ENCODE measurements around the gene PHOSPHO1. TPM values are rescaled to one million over a fixed set of nuclear protein-coding genes. Genes with fewer than 3 reads are reported as not detected.

The PHOSPHO1 gene
- total RNA-seq, 1 donor from 2014 or later, result not detected

DNA sequence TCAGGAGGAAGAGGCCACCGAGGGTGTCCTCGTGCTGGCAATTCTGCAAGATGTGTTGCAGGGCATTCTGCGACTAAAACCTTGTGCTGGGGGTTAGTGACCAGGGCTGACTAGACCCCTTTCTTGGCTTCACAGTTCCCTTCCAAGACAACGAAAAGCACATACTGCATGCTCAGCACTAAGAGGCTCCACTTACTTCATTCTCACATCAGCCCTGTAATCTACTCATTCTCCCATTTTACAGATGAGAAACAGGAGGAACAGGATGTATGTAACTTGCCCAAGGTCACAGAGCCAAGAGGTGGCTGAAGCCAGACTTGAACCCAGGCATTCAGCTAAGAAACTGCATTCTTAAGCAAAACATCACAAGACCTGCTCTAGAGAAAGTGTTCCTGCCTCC is 5.3 kb upstream of the PHOSPHO1 start:
- no peak overlapping the region for H3K27ac Mint-ChIP-seq
- no peak for DNase-seq
- H3K4me1 Mint-ChIP-seq, result peaks cover 5% of the 10 kb centered on the region
- TF ChIP-seq CTCF (IDR thresholded peaks at IDR 0.05), result no peak
- H3K27me3 Mint-ChIP-seq, result peaks cover 4% of the 10 kb centered on the region
- intact Hi-C loops (cut with micrococcal nuclease), result no loop called here
- no peaks in the 10 kb centered on the region for H3K36me3 Mint-ChIP-seq (ENCODE audit: low read depth)
- H3K4me3 Mint-ChIP-seq, result no peak overlapping the region
- ATAC-seq (ENCODE audit: low read depth), result no peak
- ChIA-PET CTCF (no interaction called here), POLR2A (no interaction called here)
- no peaks in the 10 kb centered on the region for H3K9me3 Mint-ChIP-seq

DNA sequence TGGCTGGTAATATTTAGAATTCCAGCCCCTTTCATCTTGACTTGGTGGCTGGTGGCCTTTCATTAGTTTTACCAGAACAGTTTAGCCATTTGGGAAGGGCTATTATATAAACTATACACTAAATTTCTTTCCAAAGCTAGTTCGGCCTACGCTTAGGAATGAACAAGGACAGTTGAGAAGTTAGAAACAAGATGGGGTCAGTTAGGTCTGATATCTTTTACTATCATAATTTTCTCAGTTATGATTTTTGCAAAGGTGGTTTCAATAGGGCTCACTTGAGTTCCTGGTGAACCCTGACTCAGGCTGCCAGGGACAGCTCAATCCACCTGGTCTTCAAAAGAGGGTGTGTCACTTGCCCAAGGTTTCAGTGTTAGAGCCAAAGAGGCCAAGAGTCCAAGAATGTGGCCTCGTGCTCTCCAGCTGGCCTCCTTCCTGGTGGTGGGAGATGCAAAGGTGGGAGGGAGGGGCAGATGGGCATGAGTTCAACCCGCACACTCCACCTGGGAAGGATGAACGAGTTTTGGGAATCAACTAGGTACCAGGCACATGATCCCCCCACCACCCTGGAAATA is 4.0 kb upstream of the PHOSPHO1 start:
- ChIA-PET POLR2A (no interaction called here), CTCF (no interaction called here)
- Mint-ChIP-seq H3K27ac (no peak overlapping the region), H3K36me3 (ENCODE audit: low read depth) (no peaks in the 10 kb centered on the region), H3K4me1 (peaks cover 7% of the 10 kb centered on the region), H3K9me3 (no peaks in the 10 kb centered on the region), H3K4me3 (no peak overlapping the region), H3K27me3 (peaks cover 3% of the 10 kb centered on the region)
- intact Hi-C loops (cut with micrococcal nuclease), result loop anchor here (5.0 kb wide), 1 partner anchor 158 kb away; no protein-coding TSS in a partner anchor
- ATAC-seq (ENCODE audit: low read depth) (no peak), DNase-seq (no peak)
- no peak for TF ChIP-seq CTCF (IDR thresholded peaks at IDR 0.05)

- CTCF ChIA-PET, result interaction anchor here (1.3 to 1.7 kb wide), 2 partner anchors 48 to 52 kb away, joined by 3 to 10 read pairs; no protein-coding TSS in a partner anchor
- H3K9me3 Mint-ChIP-seq, result no peaks in the 10 kb centered on the region
- H3K4me1 Mint-ChIP-seq, result peaks cover 17% of the 10 kb centered on the region
- ATAC-seq (ENCODE audit: low read depth), result no peak
- POLR2A ChIA-PET, result interaction anchor here (0.6 to 8.7 kb wide), 3 partner anchors 16 to 182 kb away, joined by 3 to 91 read pairs (median 9); no protein-coding TSS in a partner anchor
- peak overlapping the region; percentile 80 for H3K4me3 Mint-ChIP-seq
- DNase-seq, result no peak
- no peak for TF ChIP-seq CTCF (IDR thresholded peaks at IDR 0.05)
- intact Hi-C loops (cut with micrococcal nuclease), result loop anchor here (2.0 to 5.0 kb wide), 2 partner anchors 29 to 161 kb away; no protein-coding TSS in a partner anchor
- H3K27ac Mint-ChIP-seq, result no peak overlapping the region
- no peaks in the 10 kb centered on the region for H3K36me3 Mint-ChIP-seq (ENCODE audit: low read depth)
- peaks cover 7% of the 10 kb centered on the region for H3K27me3 Mint-ChIP-seq
These were observed 942 bp upstream of the PHOSPHO1 start for GRCh38 chr17:49231563-49231894.

- POLR2A ChIA-PET, result interaction anchor here (0.5 to 8.7 kb wide), 5 partner anchors 12 to 130 kb away, joined by 3 to 91 read pairs (median 6); no protein-coding TSS in a partner anchor
- no peak for ATAC-seq (ENCODE audit: low read depth)
These were observed 584 bp downstream of the PHOSPHO1 start for GRCh38 chr17:49229805-49230600.

More at GRCh38 chr17:49229805-49230600, 584 bp downstream of the PHOSPHO1 start:
- no peak overlapping the region for H3K27ac Mint-ChIP-seq
- DNase-seq, result no peak
- TF ChIP-seq CTCF (IDR thresholded peaks at IDR 0.05), result no peak
- peak overlapping the region; percentile 80 for H3K4me3 Mint-ChIP-seq
- H3K4me1 Mint-ChIP-seq, result peaks cover 17% of the 10 kb centered on the region
- H3K27me3 Mint-ChIP-seq, result peaks cover 7% of the 10 kb centered on the region
- intact Hi-C loops (cut with micrococcal nuclease), result loop anchor here (1.0 to 10.0 kb wide), 5 partner anchors 11 to 555 kb away; partner anchors contain the start of gene B4GALNT2
- CTCF ChIA-PET, result interaction anchor here (1.3 to 7.2 kb wide), 3 partner anchors 39 to 50 kb away, joined by 4 to 197 read pairs (median 6); no protein-coding TSS in a partner anchor
- H3K9me3 Mint-ChIP-seq, result no peaks in the 10 kb centered on the region
- no peaks in the 10 kb centered on the region for H3K36me3 Mint-ChIP-seq (ENCODE audit: low read depth)
